Spleen (tissue), 11 donors: ENCODE data around the gene RPLP1. TPM values are rescaled to one million over a fixed set of nuclear protein-coding genes. Genes with fewer than 3 reads are reported as not detected.

Experiments used
- polyA plus RNA-seq, 3 donors: library from polyadenylated mRNA; stranded (reverse); fragments of 200-250 nt; gene quantifications; one replicate each; pipeline ENCODE4 v1.2.1, GENCODE V29; 2013
- small RNA-seq, 4 donors: library from RNA; depleted of rRNA; stranded (forward); fragments of <200 nt; gene quantifications; one replicate each; pipeline ENCODE3, GENCODE V24; 2016
- total RNA-seq, 7 donors: library from RNA; depleted of rRNA in 3 of 7; stranded (reverse); fragments of >200 nt in 3 of 7; fragmentation: NEBNext Ultra II Directional in 4 of 7; extraction: Animal tissue kit (Norgen Biotek cat#: 25700) in 4 of 7; gene quantifications; one replicate each; pipeline versions ENCODE4 v1.1.0 to v1.2.1, GENCODE V29; 2016 to 2021
- donor health status: healthy with polysubstance abuse.
- donor health status: DM: no; HTN: no; CAD: no; lungs with moderate emphysema.
- donor health status: DM: no; HTN: no; CAD: no.
- donor health status: Bipolar disorder and iron deficiency.
- donor health status: healthy.
- donor health status: DM: no; HTN: no; CAD: no.
- donor health status: DM: yes; HTN: yes; CAD: no.

The RPLP1 gene
- total and polyA plus RNA-seq, 10 donors, result 439 to 3,995 (median 1,492) TPM

Small RNAs within 50 kb of the gene (small RNA-seq; reads per million reads assigned to genes)
- gene RF00012, result 0 reads per million in 4 donors

Other genes starting within 250 kb of the RPLP1 start
- under 1 TPM in 3 of 7 donors, not detected in 4; 0.27 to 0.58 (median 0.44) TPM for gene PAQR5, start 153.9 kb upstream of the RPLP1 start, total RNA-seq
- under 1 TPM in 2 of 3 donors, not detected in 1; 0.03 to 0.16 TPM for gene PAQR5, start 153.9 kb upstream of the RPLP1 start, polyA plus RNA-seq
- 1 to 10 TPM; 1.6 to 9.2 (median 6.5) TPM for gene KIF23, start 38.5 kb upstream of the RPLP1 start, total RNA-seq
- gene KIF23, start 38.5 kb upstream of the RPLP1 start, polyA plus RNA-seq, result 1 to 10 TPM in 2 of 3 donors, under 1 TPM in 1; 0.89 to 3.1 (median 2.4) TPM